IPS-18c (cell line): ENCODE results near the gene ACOX2.

Experiments used
- H3K4me3 ChIP-seq: 2 replicates; pipeline ENCODE4 v1.7.0; 2013; ENCODE audit warnings: low read depth, mild to moderate bottlenecking, low read length, moderate library complexity; ENCODE audit not compliant: insufficient read depth
- H3K9me3 ChIP-seq: one replicate; pipeline ENCODE4 v1.6.1; 2013; ENCODE audit warnings: mild to moderate bottlenecking, low read length, moderate library complexity; ENCODE audit not compliant: control insufficient read depth, insufficient read depth

Gene ACOX2

DNA sequence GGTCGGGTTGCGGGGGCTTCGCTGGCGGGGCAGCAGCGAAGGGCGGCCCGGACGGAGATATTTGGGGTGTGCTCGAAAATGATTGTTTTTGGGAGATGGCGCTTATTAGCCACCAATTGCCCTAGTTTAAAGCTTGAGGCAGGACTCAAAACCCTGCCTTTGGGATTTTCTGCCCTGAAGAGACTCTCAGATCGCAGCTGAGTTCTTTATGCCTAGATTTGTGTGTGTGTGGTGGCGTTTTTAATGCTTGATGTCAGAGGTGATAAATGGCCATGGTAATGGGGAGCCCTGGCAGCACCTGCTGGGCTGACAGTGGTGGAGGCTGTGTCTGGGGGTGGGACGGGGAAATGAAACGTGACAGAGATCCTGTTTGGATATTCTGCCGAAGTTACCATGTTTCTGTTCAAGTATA lies 44.5 kb downstream of the ACOX2 start:
- Histone ChIP-seq H3K4me3 (peak overlapping the region; percentile 63), H3K9me3 (no peaks in the 10 kb centered on the region)

DNA sequence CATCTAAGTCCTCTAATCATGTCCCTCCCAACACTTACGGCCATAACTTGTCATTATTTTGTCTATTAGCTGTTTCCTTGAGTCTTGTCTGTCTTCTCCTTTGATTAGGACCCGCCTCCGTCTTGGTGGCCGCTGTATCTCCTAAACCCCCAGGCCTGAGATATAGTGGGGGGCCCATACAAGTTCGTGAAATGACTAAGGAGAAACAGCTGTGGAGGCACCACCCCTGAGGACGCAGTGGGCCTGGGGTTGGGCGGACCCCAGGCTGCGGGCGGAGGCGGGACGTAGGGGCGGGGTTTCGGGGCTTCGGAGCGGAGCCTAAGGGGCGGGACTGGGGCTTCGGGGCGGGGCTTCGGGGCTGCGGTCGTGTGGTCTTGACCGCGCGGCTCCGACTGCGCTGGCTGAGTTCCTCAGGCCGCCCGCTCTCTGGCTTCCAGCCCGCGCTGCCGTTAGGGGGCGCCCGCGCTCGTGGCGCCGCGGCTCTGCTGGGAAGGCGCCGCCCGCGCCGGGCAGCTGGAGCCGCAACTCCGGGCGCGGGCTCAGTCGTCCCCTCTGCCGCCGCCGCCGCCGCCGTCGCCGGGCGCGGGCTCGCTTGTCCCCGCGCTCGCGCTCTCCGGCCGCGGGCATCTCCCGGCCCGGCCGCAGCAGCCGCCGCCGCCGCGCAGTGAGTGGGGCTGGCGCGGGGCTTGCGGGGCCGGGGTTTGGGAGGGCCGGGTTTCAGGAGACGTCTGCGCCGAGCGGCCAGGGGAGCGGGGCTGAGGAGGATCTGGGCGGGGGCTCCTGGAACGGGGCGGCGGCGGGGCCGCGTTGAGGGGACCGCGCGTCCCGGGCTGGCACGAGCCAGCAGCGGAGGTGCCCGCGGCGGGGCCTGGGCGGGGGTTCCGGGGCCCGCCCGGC lies 45.2 kb downstream of the ACOX2 start, which contains the start of gene KCTD6:
TSS of gene KCTD6 (plus strand) at position 591 of the 897 bp plus-strand sequence. CDS start 6,660 bp downstream, outside the sequence.
- peak within 1 kb of the TSS; percentile 63 for H3K4me3 ChIP-seq
- H3K9me3 ChIP-seq, result no peaks in the 10 kb centered on the region

DNA sequence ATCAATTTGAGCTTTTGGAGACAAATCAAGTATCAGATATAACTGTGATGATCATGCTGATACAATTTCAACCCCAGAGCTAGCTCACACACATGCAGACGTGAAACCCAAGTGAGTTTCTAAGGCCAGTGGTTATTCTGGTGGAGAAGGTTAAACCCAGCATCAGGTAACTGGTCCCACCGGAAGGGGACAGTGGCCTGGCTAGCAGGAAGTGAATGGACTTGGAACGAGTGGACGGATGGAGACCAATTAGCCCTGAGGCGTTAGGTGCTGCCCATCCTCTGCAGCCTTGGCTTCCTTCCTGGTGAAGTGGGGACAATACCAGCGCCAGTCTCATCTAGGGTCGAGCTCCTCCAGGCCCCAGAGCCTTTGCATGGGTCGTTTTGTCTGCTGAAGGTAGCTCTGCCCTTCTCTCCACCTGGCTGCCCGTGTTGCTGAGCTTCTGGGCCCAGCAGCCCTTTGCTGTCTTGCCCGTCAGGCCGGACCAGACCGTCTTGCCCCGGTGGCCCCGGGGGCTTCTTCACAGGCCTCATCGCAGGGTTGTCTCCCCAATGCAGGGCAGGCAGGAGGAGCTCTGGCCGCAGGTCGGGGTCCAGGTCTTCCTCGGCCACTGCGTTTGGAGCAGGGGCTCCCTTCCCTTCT lies 46.0 kb downstream of the ACOX2 start:
- H3K4me3 ChIP-seq, result peak overlapping the region; percentile 40; the same call in 1 of the 2 replicates

DNA sequence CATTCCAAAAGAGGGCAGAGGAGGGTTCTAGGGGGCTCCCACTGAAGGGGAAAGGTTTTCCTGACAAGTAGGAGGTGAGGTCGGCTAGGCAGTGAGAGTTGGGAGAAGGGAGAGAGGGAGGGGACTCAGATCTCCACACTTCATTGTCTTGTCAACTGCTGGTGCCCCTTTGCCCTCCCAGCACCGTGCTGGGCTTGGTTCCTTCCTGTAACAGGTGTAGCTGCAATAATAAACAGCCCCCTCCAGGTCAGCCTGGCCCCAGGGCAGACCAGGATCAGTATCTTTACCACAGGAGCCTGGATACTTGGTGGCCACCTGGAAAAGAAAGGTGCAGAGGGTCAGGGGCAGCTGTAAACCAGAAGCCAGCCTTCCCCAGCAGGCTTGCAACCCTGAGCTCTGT lies 48.0 kb downstream of the ACOX2 start:
- Histone ChIP-seq H3K4me3 (no peak overlapping the region), H3K9me3 (no peaks in the 10 kb centered on the region)

More for the DNA sequence above, 46.0 kb downstream of the ACOX2 start:
- H3K9me3 ChIP-seq, result no peaks in the 10 kb centered on the region

DNA sequence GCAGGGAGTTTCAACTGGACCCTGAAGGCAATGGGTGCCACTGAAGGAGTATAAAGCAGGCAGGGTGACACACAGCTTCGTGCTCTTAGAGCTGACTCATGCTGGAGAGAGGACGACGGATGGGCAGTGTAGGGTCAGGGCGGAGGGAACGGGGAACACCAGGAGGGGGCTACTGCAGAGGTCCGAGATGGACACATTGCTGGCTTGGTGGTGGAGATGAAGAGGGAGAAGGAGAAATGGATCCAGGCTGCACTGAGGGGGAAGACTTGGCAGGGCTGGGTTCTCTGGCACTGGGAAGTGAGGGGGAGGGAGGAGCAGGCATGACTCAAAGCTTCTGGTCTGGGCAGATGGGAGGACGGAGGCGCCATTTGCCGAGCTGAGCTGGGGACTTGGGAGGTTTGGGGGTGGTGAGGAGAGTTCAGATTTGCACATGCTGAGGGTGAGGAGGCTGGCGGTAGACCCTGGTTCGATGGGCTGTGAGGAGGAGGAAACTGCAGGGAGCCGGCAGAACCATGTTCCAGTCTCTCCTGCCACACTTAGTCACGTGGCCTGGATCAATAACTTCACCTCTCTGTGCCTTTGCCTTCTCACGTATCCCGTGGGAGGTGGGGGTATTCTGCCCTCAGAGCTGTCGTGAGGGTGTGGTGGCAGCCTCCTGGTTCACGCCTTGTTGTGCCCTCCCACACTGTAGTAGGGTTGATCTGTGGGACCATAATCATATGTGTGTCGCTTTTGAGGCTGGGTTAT lies 49.7 kb downstream of the ACOX2 start:
- H3K4me3 ChIP-seq, result no peak overlapping the region
- no peaks in the 10 kb centered on the region for H3K9me3 ChIP-seq

DNA sequence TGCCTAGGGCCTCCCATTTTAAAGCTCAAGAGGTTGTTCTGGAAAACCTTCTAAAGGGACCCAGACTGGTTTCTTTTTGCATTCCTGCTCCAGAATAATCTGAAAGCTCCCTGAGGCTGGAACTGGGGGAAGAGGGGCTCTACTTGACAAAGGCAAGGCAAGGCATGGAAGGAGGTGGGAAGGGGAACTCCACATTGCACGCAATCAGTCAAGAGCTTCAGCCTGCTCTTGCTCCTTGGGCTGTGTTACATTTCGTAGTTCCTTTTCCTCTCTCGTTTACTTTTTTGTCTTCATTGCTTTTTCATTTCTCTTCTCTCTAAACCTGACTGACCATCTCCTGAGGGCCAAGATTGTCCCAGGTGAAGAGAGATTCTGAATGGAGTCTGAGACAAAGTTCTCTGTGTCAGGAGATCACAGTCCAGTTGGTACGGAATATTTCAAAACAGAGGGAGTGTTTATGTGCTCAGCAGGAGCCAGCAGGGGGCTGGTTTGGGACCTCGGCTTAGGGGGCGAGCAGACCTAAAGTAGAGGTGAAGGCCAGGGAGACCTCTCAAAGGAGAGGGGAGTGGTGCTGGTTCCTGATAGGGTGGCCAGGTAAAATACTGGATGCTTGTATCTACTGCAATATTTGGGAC lies 51.1 kb downstream of the ACOX2 start:
- Histone ChIP-seq H3K4me3 (no peak overlapping the region), H3K9me3 (no peaks in the 10 kb centered on the region)

DNA sequence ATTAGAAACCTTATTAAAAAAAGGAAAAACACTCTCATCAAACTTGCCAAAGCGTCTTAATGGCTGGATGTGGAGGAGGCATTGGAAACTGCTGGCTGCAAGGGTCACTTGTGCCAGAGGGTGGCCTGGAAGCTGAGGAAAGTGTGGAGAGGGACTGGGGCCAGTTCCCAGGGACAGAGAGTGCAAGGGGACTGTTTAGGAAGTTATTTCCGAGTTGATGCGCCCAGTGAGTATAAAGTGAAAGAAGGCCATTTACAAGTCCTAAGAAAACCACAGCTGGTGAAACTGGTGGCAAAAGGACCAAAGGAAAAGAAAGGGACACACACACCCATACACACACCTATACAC lies 52.3 kb downstream of the ACOX2 start:
- Histone ChIP-seq H3K4me3 (no peak overlapping the region), H3K9me3 (no peaks in the 10 kb centered on the region)

DNA sequence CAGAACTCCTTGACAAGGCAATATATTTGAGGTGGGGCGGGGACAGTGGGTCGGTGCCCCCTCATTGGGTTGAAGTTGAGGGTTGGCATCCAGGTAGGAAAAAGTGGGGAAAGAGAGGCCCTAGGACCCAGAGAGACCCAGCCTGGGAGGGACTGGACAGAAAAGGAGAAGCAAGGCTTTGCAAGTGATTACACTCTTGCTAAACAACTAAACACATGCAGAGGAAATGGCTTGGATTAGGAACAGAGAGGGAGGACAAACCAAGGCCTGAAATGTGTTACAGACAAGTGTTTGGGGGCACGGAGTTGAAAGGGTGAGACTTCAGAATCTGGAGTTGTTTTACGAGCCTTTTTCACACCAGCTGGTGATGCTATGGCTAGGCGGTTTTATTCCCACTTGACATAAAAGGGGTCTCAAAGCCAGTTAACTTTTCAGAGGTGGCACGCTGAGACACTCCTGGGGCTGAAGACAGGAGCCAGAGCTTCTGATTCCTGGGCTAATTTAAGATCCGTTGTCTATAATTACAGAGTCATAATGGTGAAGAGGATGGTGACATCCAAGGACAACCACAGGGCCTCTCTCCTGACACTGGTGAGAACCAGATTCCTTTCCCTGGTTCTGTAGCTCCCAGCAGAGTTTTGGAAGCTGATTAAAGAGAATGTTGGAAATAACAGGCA lies 52.8 kb downstream of the ACOX2 start:
- Histone ChIP-seq H3K4me3 (no peak overlapping the region), H3K9me3 (no peaks in the 10 kb centered on the region)

DNA sequence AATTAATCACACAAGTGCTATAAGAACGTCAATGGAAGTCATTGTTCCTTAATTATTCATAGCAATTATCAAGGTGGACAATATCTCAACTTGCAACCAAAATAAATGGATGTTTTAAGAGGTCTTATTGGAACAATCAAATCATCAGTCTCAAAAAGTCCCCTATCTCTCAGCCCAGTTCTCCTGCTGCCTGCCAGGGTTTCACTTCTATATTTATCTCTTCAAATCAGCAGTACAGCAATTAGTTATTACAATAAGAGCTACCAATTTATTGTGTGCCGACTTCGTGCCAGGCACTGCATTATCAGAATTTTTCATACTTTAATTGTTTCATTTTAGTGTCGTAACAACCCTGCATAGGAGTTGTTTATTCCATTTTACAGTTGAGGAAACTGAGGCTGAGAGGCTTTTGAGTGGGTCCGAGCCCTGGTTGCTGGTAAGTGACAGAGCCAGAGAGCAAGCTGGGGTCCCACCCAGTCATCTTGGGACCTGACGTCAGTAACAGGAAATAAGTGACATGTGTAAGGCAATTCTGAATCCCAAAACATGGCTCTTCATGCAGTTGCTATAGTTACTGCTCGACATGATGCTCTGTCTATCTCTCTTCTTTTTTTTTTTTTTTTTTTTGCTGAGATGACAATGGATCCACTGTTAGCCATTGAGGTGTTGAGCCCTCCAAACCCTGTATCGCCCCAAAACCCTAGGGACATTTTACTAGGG lies 53.9 kb downstream of the ACOX2 start:
- no peak overlapping the region for H3K4me3 ChIP-seq
- no peaks in the 10 kb centered on the region for H3K9me3 ChIP-seq

DNA sequence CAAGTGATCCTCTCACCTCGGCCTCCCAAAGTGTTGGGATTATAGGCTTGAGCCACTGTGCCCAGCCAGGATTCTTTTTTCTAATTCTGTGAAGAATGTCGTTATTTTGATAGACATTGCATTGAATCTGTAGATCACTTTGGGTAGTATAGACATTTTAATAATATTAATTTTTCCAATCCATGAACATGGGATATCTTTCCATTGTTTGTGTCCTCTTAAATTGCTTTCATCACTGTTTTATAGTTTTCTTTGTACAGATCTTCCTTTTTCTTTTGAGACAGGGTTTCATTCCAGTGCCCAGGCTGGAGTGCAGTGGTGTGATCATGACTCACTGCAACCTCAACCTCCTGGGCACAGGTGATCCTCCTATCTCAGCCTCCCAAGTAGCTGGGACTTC lies 56.7 kb downstream of the ACOX2 start:
- Histone ChIP-seq H3K4me3 (no peak overlapping the region), H3K9me3 (no peaks in the 10 kb centered on the region)

DNA sequence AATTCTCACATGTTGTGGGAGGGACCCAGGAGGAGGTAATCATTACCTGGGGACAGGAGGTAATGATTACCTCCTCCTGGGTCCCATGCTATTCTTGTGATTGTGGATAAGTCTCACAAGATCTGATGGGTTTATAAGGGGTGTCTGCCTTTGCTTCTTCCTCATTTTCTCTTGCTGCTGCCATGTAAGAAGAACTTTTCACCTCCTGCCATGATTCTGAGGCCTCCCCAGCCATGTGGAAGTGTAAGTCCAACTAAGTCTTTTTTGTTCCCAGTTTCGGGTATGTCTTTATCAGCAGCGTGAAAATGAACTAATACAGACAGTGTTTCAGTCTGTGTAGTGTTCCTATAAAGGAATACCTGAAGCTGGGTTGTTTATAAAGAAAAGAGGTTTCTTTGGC lies 58.2 kb downstream of the ACOX2 start:
- Histone ChIP-seq H3K9me3 (no peaks in the 10 kb centered on the region), H3K4me3 (no peak overlapping the region)

DNA sequence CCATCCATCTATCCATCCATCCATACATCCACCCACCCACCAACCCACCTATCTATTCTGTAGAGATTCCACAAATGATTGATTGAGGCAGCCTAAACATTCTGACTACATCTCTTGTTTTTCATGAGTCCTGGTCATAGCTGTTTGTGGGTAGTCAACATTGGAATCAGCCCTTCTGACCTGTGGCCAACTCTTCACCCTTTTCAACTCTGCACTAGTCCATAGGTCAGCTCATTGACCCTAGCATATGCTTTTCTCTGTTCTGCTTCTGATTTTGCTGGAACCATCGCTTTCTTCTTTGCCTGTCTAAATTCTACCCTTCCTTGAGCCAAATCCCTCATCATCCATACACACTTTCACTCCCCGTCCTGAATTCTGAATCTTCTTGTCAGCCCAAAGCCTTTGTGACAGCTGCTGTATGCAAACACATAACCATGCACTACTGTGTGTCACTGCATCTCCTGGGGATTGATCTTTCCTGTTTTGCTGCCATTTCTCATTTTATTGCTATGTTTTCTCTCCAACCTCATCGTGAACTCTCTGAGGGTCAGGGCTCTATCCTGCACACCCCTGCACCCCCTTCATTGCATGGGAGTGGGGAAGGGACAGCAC lies 61.9 kb downstream of the ACOX2 start:
- Histone ChIP-seq H3K9me3 (no peaks in the 10 kb centered on the region), H3K4me3 (no peak overlapping the region)

DNA sequence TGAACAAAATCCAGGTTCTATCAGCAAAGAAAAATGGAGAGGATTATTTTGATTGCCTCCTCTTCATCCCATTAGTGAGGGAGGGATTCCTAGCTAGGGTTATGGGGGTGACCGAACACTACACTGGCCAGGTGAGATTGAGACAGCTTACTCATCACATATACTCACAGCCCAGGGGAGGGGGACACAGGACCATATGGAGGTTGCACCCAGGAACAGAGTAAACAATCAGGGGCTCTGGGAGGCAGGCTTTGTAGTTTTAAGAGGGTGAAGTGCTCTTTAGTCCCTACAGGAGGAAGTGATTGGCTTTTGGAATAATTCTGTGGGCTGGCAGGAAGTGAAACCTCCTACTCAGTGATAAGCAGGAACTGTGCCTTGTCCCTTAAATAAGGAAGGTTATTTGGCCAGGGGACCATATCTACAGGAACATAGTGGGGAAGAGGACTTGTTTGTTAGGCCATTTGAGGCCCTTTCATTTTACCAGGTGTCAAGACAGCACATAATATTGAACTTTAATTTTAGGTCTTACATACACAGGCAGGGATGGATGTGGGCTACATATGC lies 62.6 kb downstream of the ACOX2 start:
- no peak overlapping the region for H3K4me3 ChIP-seq
- H3K9me3 ChIP-seq, result no peaks in the 10 kb centered on the region

DNA sequence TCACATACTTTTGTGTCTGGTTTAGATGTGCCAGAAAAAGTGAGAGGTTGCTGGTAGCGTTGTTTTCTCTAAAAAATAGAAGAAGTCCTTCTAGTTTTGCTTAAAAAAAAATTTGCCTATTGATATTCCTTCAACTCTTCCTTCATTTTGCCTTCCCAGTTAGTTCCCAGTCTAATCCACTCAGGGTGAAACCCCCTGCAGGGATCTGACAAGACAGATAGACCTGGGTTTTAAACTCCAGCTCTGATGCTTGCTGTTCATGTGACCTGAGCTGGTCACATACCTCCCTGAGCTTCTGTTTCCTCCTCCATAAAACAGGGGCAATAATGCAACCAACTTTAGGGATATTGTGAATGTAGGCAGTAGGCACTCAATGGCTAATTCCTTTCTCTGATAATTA lies 63.7 kb downstream of the ACOX2 start:
- Histone ChIP-seq H3K9me3 (no peaks in the 10 kb centered on the region), H3K4me3 (no peak overlapping the region)

DNA sequence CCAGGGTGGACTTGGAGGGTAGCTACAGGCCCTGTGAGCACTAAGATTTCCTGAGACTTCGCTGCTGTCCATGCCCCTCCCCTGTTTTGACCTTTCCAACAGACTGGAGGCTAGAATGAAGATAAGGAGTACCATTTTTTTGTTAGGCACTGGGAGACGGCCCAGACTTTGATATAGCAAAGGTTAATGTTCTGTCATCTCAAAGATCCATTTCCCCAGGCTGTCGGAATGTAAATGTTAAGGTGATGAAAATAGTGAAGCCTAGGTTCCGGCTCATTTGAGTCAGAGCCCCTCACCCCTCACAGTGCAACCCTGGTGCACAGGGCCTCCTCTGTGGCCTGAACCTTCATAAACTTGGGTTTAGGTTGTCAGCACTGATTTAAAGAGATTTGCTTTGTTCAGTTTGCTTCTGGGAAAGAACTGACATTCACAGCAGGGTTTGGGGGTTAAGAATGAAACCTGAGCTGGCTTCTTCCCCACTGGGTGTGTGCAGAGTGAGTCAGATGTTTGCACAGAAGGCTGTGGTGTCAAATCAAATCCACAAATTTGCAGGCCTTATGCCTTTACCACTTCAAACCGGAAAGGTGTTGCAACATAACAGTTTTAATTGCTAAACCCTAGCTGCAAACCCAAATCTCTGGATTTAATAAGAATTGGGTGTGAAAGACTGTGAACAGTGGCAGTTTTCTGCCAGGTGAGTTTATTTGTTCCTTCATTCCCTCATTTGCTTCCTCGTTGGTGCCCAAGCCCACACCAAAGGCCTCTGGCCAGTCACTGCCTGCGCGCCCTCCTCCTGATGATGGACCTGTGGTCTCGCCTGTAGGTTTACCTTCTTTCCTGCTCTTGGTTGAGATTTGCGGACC lies 65.7 kb downstream of the ACOX2 start:
- no peak overlapping the region for H3K4me3 ChIP-seq

More for the DNA sequence above, 65.7 kb downstream of the ACOX2 start:
- H3K9me3 ChIP-seq, result no peaks in the 10 kb centered on the region
